ENCODE measurements around the gene RBP3.

The RBP3 gene

GRCh38 chr10:47362199-47362598, 14.0 kb downstream of the RBP3 start:
- TF ChIP-seq CTCF (IDR thresholded peaks at IDR 0.05; ENCODE audit: insufficient read depth, missing control alignments): no peak
- DNase-seq (ENCODE audit: insufficient read length, low spot score): no peak
- FAIRE-seq: no peak

- TF ChIP-seq CTCF (IDR thresholded peaks at IDR 0.05; ENCODE audit: insufficient read depth, missing control alignments): no peak
- DNase-seq (ENCODE audit: insufficient read length, low spot score): no peak
- FAIRE-seq: no peak
These were observed 15.6 kb downstream of the RBP3 start for GRCh38 chr10:47363781-47364180.

- FAIRE-seq: no peak
- DNase-seq (ENCODE audit: insufficient read length, low spot score): no peak
- no peak for TF ChIP-seq CTCF (IDR thresholded peaks at IDR 0.05; ENCODE audit: insufficient read depth, missing control alignments)
These were observed 16.2 kb downstream of the RBP3 start for GRCh38 chr10:47364366-47364765.

GRCh38 chr10:47364911-47365310, 16.7 kb downstream of the RBP3 start:
- TF ChIP-seq CTCF (IDR thresholded peaks at IDR 0.05; ENCODE audit: insufficient read depth, missing control alignments): no peak
- DNase-seq (ENCODE audit: insufficient read length, low spot score) (no peak), FAIRE-seq (no peak)

GRCh38 chr10:47365431-47366180, 17.4 kb downstream of the RBP3 start:
- no peak for TF ChIP-seq CTCF (IDR thresholded peaks at IDR 0.05; ENCODE audit: insufficient read depth, missing control alignments)
- FAIRE-seq (no peak), DNase-seq (ENCODE audit: insufficient read length, low spot score) (no peak)

- FAIRE-seq (no peak), DNase-seq (ENCODE audit: insufficient read length, low spot score) (no peak)
- TF ChIP-seq CTCF (IDR thresholded peaks at IDR 0.05; ENCODE audit: insufficient read depth, missing control alignments): no peak
These were observed 18.0 kb downstream of the RBP3 start for GRCh38 chr10:47366181-47366631.

GRCh38 chr10:47366731-47367460, 18.7 kb downstream of the RBP3 start:
- DNase-seq (ENCODE audit: insufficient read length, low spot score): peak; percentile 6
- FAIRE-seq: no peak
- no peak for TF ChIP-seq CTCF (IDR thresholded peaks at IDR 0.05; ENCODE audit: insufficient read depth, missing control alignments)
